Measurements from ENCODE around the gene EID2B.

DNA sequence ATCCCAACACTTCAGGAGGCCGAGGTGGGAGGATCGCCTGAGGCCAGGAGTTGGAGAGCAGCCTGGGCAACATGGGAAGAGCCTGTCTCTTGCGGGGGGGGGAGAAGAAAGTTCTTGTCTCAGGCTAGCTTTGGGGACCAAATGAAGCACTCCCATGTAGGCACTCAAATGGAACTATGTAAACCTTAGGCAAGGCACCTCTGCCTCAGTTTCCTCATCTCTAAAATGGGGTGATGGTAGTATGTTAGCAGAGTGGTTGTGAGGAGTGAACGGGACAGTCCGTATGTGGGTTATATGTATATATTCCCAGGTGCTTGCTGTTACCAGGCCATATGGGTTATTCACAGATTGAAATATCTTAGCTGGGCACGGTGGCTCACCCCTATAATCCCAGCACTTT lies 40.4 kb downstream of the EID2B start:
- TF ChIP-seq POLR2AphosphoS5 (IDR thresholded peaks at IDR 0.05) = no peak
- TF ChIP-seq CTCF (IDR thresholded peaks at IDR 0.05) = no peak

All from esophagus muscularis mucosa (tissue), 3 donors.